ENCODE results near the gene EZR. TPM values are rescaled to one million over a fixed set of nuclear protein-coding genes. Genes with fewer than 3 reads are reported as not detected.
"Not testable (repeated sequence)": the region's sequence is repeated elsewhere in the genome, so short reads cannot be mapped to it uniquely, and the experiment has no call there.

EZR gene
- total RNA-seq, 4 donors from 2014 or later = 60.9 to 480 (median 251) TPM

GRCh38 chr6:158841358-158841757 lies 22.2 kb upstream of the EZR start:
- ATAC-seq (ENCODE audit: low FRiP score) (no peak), DNase-seq (ENCODE audit: low spot score) (no peak)
- no peak for TF ChIP-seq CTCF (IDR thresholded peaks at IDR 0.05)

GRCh38 chr6:158840465-158840864 lies 21.3 kb upstream of the EZR start:
- no peak for TF ChIP-seq CTCF (IDR thresholded peaks at IDR 0.05)
- ATAC-seq (ENCODE audit: low FRiP score) = no peak
- DNase-seq (ENCODE audit: low spot score) = no peak

- no peak for TF ChIP-seq CTCF (IDR thresholded peaks at IDR 0.05)
- no peak for DNase-seq (ENCODE audit: low spot score)
- no peak for ATAC-seq (ENCODE audit: low FRiP score)
Measured at GRCh38 chr6:158839796-158840195, 20.6 kb upstream of the EZR start.

GRCh38 chr6:158838790-158839189 lies 19.6 kb upstream of the EZR start:
- DNase-seq (ENCODE audit: low spot score); ATAC-seq (ENCODE audit: low FRiP score): not testable (repeated sequence)

- no peak for TF ChIP-seq CTCF (IDR thresholded peaks at IDR 0.05)
- ATAC-seq (ENCODE audit: low FRiP score) (no peak), DNase-seq (ENCODE audit: low spot score) (no peak)
Measured at GRCh38 chr6:158837684-158838625, 18.8 kb upstream of the EZR start.

GRCh38 chr6:158836625-158837311 lies 17.6 kb upstream of the EZR start:
- no peak for TF ChIP-seq CTCF (IDR thresholded peaks at IDR 0.05)
- ATAC-seq (ENCODE audit: low FRiP score) (no peak), DNase-seq (ENCODE audit: low spot score) (no peak)

- ATAC-seq (ENCODE audit: low FRiP score) (peak; percentile 87), DNase-seq (ENCODE audit: low spot score) (no peak)
- TF ChIP-seq CTCF (IDR thresholded peaks at IDR 0.05) = no peak
Measured at GRCh38 chr6:158835616-158836221, 16.6 kb upstream of the EZR start.
